T-cell (primary cell): ENCODE data around the gene EHBP1L1. TPM values are rescaled to one million over a fixed set of nuclear protein-coding genes. Genes with fewer than 3 reads are reported as not detected.
"Not testable (repeated sequence)": the region's sequence is repeated elsewhere in the genome, so short reads cannot be mapped to it uniquely, and the experiment has no call there.

Source experiments
- ATAC-seq, 4 experiments: fragments of 200-7000 bp in 3 of 4; fragments of 150-1000 bp in 1 of 4; cut with Tn5 transposase; replicated peaks in 1 of 4; 1 replicate in 3 of 4; 2 replicates in 1 of 4; pipeline ENCODE4 v1.10.0; 2021; ENCODE audit warnings: moderate library complexity in 3 of 4, mild to moderate bottlenecking in 2 of 4, moderate number of reproducible peaks in 1 of 4
- CTCF ChIA-PET, 2 donors: fragments of 300-600 bp; sonication (Branson Sonifier 250); formaldehyde crosslinking; loops; one replicate each; lab custom pipeline; 2022; ENCODE audit warnings: antibody characterized with exemption in 2 of 2; lab: Charles Lee
- POLR2A ChIA-PET, 2 donors: fragments of 300-600 bp; sonication (Branson Sonifier 250); formaldehyde crosslinking; loops; one replicate each; lab custom pipeline; 2022; ENCODE audit warnings: antibody characterized with exemption in 2 of 2; lab: Charles Lee
- DNase-seq, 35 experiments: peaks; one replicate each; pipeline versions ENCODE4 v3.0.0 to v3.0.0-alpha.2; 2013 to 2023
- H3K27ac ChIP-seq: one replicate; pipeline ENCODE4 v1.5.1; 2013; ENCODE audit warnings: low read length
- H3K27me3 ChIP-seq, 2 experiments: replicated peaks in 1 of 2; 1 replicate in 1 of 2; 2 replicates in 1 of 2; pipeline versions ENCODE4 v1.6.1 to v1.7.0; 2013; ENCODE audit warnings: low read length in 1 of 2, mixed read lengths in 1 of 2; ENCODE audit not compliant: control insufficient read depth in 2 of 2, insufficient read depth in 2 of 2; ENCODE audit errors: extremely low read depth in 1 of 2
- H3K36me3 ChIP-seq, 2 donors: 1 replicate in 1 of 2; 2 replicates in 1 of 2; pipeline versions ENCODE4 v1.6.1 to v1.7.0; 2013; ENCODE audit warnings: low read length in 1 of 2; ENCODE audit not compliant: control insufficient read depth in 2 of 2, insufficient read depth in 1 of 2; ENCODE audit errors: extremely low read depth in 1 of 2
- H3K4me1 ChIP-seq, 2 experiments: 1 replicate in 1 of 2; 2 replicates in 1 of 2; pipeline versions ENCODE4 v1.6.1 to v1.7.0; 2013; ENCODE audit warnings: low read length in 2 of 2, mixed read lengths in 1 of 2; ENCODE audit not compliant: insufficient read depth in 2 of 2, control insufficient read depth in 1 of 2; ENCODE audit errors: extremely low read depth in 1 of 2
- H3K4me3 ChIP-seq, 2 donors: 1 replicate in 1 of 2; 2 replicates in 1 of 2; pipeline versions ENCODE4 v1.5.1 to v1.7.0; 2013; ENCODE audit warnings: mild to moderate bottlenecking in 2 of 2, low read length in 1 of 2, moderate library complexity in 1 of 2; ENCODE audit not compliant: control insufficient read depth in 1 of 2; ENCODE audit errors: extremely low read depth in 1 of 2
- H3K9me3 ChIP-seq: 2 replicates; pipeline ENCODE4 v1.7.0; 2013
- H3K27ac Mint-ChIP-seq, 2 donors: one replicate each; pipeline ENCODE4 v1.8.0; 2020 to 2021; ENCODE audit warnings: mild to moderate bottlenecking in 2 of 2, mixed read lengths in 2 of 2
- H3K27me3 Mint-ChIP-seq, 2 donors: one replicate each; pipeline ENCODE4 v1.8.0; 2021 to 2022; ENCODE audit warnings: mixed read lengths in 2 of 2
- H3K36me3 Mint-ChIP-seq: one replicate; pipeline ENCODE4 v1.8.0; 2021; ENCODE audit warnings: mixed read lengths
- H3K4me1 Mint-ChIP-seq, 3 donors: one replicate each; pipeline ENCODE4 v1.8.0; 2020 to 2022; ENCODE audit warnings: mixed read lengths in 3 of 3, mild to moderate bottlenecking in 1 of 3
- H3K4me3 Mint-ChIP-seq, 3 donors: one replicate each; pipeline ENCODE4 v1.8.0; 2020 to 2022; ENCODE audit warnings: mild to moderate bottlenecking in 3 of 3, mixed read lengths in 3 of 3, moderate library complexity in 3 of 3
- H3K9me3 Mint-ChIP-seq, 3 donors: one replicate each; pipeline ENCODE4 v1.8.0; 2020 to 2022; ENCODE audit warnings: mixed read lengths in 3 of 3
- WGBS: methylation state at CpG from one replicate; pipeline ENCODE4 v1.1.5; 2013; ENCODE audit warnings: missing lambda C conversion rate; ENCODE audit not compliant: insufficient coverage; 5-methylcytosine and 5-hydroxymethylcytosine counted together
- total RNA-seq, 35 experiments: library from RNA in 6 of 35; stranded (reverse) in 6 of 35; fragments of 120-200 nt in 1 of 35; gene quantifications; one replicate each; pipeline versions ENCODE4 v1.2.1 to v1.2.4 and lab custom pipeline; 2013 to 2026

The EHBP1L1 gene
- total RNA-seq, 5 donors from 2014 or later (not counting 1 experiment from before 2014, with no cell fraction given) = 115 to 170 (median 150) TPM

DNA sequence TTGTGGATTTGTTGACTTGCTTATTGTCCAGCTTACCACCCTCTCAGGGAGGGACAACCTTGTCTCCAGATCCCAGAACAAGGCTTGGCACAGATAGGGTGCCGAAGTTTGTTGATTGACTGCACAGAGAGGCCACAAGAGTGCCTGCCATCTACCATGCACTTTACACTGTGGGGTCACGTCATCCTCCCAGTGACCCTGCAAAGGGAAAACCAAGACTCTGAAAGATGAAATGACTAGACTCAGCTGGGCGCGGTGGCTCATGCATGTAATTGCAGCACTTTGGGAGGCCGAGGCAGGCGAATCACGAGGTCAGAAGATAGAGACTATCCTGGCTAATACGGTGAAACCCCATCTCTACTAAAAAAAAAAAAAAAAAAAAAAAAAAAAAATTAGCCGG, 13.1 kb upstream of the EHBP1L1 start:
- POLR2A ChIA-PET = interaction anchor here in 1 of 2 donors (0.6 kb wide), 2 partner anchors 161 to 627 kb away, joined by 3 to 11 read pairs; no protein-coding TSS in a partner anchor
- H3K4me3 Mint-ChIP-seq = no peak overlapping the region
- H3K27me3 ChIP-seq = no peaks in the 10 kb centered on the region
- no peaks in the 10 kb centered on the region for H3K9me3 ChIP-seq
- peaks cover 58 to 64% (median 60%) of the 10 kb centered on the region in 3 donors for H3K4me1 Mint-ChIP-seq
- ATAC-seq = no peak
- CTCF ChIA-PET = no interaction called here
- no peak for DNase-seq
- H3K36me3 Mint-ChIP-seq = no peaks in the 10 kb centered on the region
- peaks cover 23 to 73% of the 10 kb centered on the region in 2 experiments for H3K4me1 ChIP-seq
- H3K27ac Mint-ChIP-seq = peak overlapping the region in 1 of 2 donors; percentile 57
- H3K4me3 ChIP-seq = no peak overlapping the region
- peaks cover 0 to 6% of the 10 kb centered on the region in 2 donors for H3K36me3 ChIP-seq
- H3K9me3 Mint-ChIP-seq = no peaks in the 10 kb centered on the region
- no peak overlapping the region for H3K27ac ChIP-seq
- WGBS = 92% methylated on average over 2 of the region's 9 CpGs
- H3K27me3 Mint-ChIP-seq = no peaks in the 10 kb centered on the region

GRCh38 chr11:65563601-65564000, 12.3 kb upstream of the EHBP1L1 start:
- WGBS = 97% methylated on average over 3 of the region's 4 CpGs
- no peak for DNase-seq
- H3K9me3 Mint-ChIP-seq = no peaks in the 10 kb centered on the region
- H3K27me3 ChIP-seq = no peaks in the 10 kb centered on the region
- H3K36me3 Mint-ChIP-seq = peaks cover 4% of the 10 kb centered on the region
- peak overlapping the region; percentile 98 to 99 for H3K27ac Mint-ChIP-seq
- H3K9me3 ChIP-seq = no peaks in the 10 kb centered on the region
- CTCF ChIA-PET = interaction anchor here in 1 of 2 donors (1.5 kb wide), 1 partner anchor 18 kb away, joined by 3 read pairs; no protein-coding TSS in a partner anchor
- H3K27me3 Mint-ChIP-seq = no peaks in the 10 kb centered on the region
- H3K4me1 Mint-ChIP-seq = peaks cover 66 to 72% (median 67%) of the 10 kb centered on the region in 3 donors
- no peak for ATAC-seq
- peak overlapping the region in 1 of 3 donors; percentile 98 for H3K4me3 Mint-ChIP-seq
- H3K36me3 ChIP-seq = peaks cover 0 to 11% of the 10 kb centered on the region in 2 donors
- POLR2A ChIA-PET = interaction anchor here in 1 of 2 donors (0.6 kb wide), 1 partner anchor 626 kb away, joined by 11 read pairs; no protein-coding TSS in a partner anchor
- H3K4me3 ChIP-seq = no peak overlapping the region
- H3K27ac ChIP-seq = no peak overlapping the region
- peaks cover 21 to 79% of the 10 kb centered on the region in 2 experiments for H3K4me1 ChIP-seq

- Mint-ChIP-seq H3K27ac (peak overlapping the region; percentile 98 to 99), H3K4me1 (peaks cover 65 to 70% (median 70%) of the 10 kb centered on the region in 3 donors), H3K4me3 (peak overlapping the region; percentile 65 to 98 (median 73))
- WGBS = 9% methylated on average over 4 of the region's 12 CpGs
- not testable (repeated sequence) for H3K27me3 ChIP-seq, H3K9me3 Mint-ChIP-seq, H3K36me3 Mint-ChIP-seq, H3K9me3 ChIP-seq, H3K27me3 Mint-ChIP-seq
- POLR2A ChIA-PET = interaction anchor here (0.6 to 1.7 kb wide), 4 partner anchors 8 to 66 kb away, joined by 3 to 10 read pairs (median 5); partner anchors contain the start of gene MALAT1 (in 1 of the 2)
- ATAC-seq (peak in 3 of 4 experiments; percentile 16 to 22 (median 20)), DNase-seq (peak in 1 of 35 experiments; percentile 50)
- CTCF ChIA-PET = interaction anchor here (0.7 to 2.1 kb wide), 6 partner anchors 18 to 50 kb away, joined by 3 to 17 read pairs (median 4); no protein-coding TSS in a partner anchor
- Histone ChIP-seq H3K36me3 (peaks cover 0 to 13% of the 10 kb centered on the region in 2 donors), H3K4me1 (peaks cover 23 to 78% of the 10 kb centered on the region in 2 experiments), H3K27ac (peak overlapping the region; percentile 90), H3K4me3 (peak overlapping the region in 1 of 2 donors; percentile 24)
These were observed 10.8 kb upstream of the EHBP1L1 start for GRCh38 chr11:65564879-65565559.

DNA sequence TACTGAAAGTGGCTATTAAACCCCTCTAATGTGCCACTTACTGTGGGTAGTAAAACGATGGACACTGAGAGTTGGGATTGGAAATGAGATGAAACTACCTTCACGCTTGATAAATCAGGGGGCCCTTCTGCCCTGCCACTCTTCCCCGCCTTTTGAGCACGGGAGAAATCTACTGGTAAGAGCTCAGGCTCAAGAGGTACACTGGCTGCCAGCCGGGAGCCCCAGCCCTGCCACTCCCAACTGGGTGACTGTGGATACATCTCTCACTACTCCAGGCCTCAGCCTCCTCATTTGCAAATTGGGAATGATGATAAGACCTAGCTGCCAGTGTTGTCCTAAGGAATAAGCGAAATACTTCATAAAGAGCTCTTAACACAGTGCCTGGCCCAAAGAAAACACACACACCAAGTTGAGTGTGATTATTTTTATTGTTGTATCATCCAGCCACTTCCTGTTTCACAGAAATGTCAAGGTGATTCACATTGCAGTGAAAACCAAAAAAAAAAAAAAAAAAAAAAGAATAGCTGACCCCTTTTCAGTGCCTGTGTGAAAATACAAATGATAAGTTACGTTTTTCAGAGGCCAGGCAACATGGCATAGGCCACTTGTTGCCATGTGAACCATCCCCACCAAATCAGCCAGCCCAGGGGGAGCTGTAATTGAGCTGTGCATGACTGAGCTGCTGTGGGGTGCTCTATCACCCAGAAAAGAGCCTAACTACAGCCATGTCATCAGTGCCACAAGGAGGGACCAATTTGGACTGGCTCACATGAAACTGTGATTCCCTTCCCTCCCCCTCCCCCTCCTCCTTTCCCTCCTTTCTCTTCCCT, 10.0 kb upstream of the EHBP1L1 start:
- no peak for ATAC-seq
- CTCF ChIA-PET = interaction anchor here (0.7 to 2.1 kb wide), 13 partner anchors 9 to 642 kb away, joined by 3 to 17 read pairs (median 5); partner anchors contain the start of gene EHBP1L1 (in 1 of the 2)
- 50% methylated on average over 3 of the region's 7 CpGs for whole genome bisulfite sequencing
- H3K4me1 Mint-ChIP-seq = peaks cover 65 to 68% (median 65%) of the 10 kb centered on the region in 3 donors
- H3K4me3 Mint-ChIP-seq = peak overlapping the region; percentile 65 to 98 (median 73)
- H3K36me3 Mint-ChIP-seq = peaks cover 9% of the 10 kb centered on the region
- peak overlapping the region; percentile 24 to 39 for H3K4me3 ChIP-seq
- no peaks in the 10 kb centered on the region for H3K9me3 ChIP-seq
- H3K27ac ChIP-seq = peak overlapping the region; percentile 90
- no peaks in the 10 kb centered on the region for H3K27me3 Mint-ChIP-seq
- no peaks in the 10 kb centered on the region for H3K27me3 ChIP-seq
- H3K4me1 ChIP-seq = peaks cover 23 to 75% of the 10 kb centered on the region in 2 experiments
- H3K9me3 Mint-ChIP-seq = no peaks in the 10 kb centered on the region
- peaks cover 0 to 13% of the 10 kb centered on the region in 2 donors for H3K36me3 ChIP-seq
- POLR2A ChIA-PET = interaction anchor here (0.5 to 1.7 kb wide), 11 partner anchors 10 to 1055 kb away, joined by 3 to 10 read pairs (median 3); partner anchors contain the start of genes EHBP1L1 (in 1 of the 2) and MALAT1 (in 1 of the 2)
- H3K27ac Mint-ChIP-seq = peak overlapping the region; percentile 98 to 99
- DNase-seq = peak in 23 of 35 experiments; percentile 43 to 72 (median 53)

DNA sequence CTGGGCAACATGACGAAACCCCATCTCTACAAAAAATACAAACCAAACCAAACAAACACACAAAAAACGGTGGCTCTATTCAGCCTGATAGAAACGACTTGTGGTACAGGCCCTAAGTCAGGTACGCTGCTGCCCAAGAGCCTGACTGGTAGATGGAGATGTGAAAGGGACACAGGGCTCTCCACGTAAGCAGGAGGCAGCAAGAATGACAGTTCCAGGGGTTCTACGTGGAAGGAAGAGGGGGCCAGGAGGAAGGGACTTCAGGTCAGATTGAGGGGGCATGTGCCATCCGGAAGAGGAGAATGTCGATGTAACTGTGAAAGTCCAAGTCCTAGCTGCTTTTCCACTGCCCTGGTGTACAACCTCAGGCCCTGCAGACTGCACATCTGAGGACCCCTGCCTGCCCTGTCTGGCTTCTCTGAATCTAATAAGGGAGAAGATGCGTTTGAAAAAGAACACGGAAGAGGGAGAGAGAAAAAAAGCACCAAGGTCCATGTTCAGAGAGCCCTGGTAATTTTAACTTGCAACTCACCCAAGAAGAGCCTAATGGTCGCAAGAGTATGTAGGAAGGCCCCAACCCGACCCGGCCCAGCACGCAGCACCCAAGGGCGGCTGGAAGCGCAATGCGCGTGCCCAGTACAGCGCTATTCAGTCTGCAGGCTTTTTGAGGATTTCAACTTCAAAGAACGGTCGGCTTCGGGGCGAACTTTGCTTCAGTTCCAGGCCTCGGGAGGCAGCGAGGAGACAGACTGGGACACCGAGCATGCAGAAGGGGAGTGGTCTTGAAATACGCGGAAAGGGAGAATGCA, 6.5 kb upstream of the EHBP1L1 start:
- Mint-ChIP-seq H3K27ac (peak overlapping the region; percentile 98), H3K36me3 (peaks cover 9% of the 10 kb centered on the region), H3K27me3 (no peaks in the 10 kb centered on the region), H3K4me1 (peaks cover 72 to 86% (median 78%) of the 10 kb centered on the region in 3 donors), H3K4me3 (peak overlapping the region; percentile 98 to 99 (median 98)), H3K9me3 (no peaks in the 10 kb centered on the region)
- Histone ChIP-seq H3K27ac (peak overlapping the region; percentile 100), H3K4me3 (peak overlapping the region; percentile 76 to 83), H3K9me3 (no peaks in the 10 kb centered on the region), H3K27me3 (no peaks in the 10 kb centered on the region), H3K36me3 (peaks cover 0 to 17% of the 10 kb centered on the region in 2 donors), H3K4me1 (peaks cover 39 to 87% of the 10 kb centered on the region in 2 experiments)
- peak; percentile 30 to 38 (median 34) for ATAC-seq
- WGBS = 3% methylated on average over 23 of the region's 28 CpGs
- ChIA-PET POLR2A (interaction anchor here (0.6 to 1.2 kb wide), 3 partner anchors 70 to 741 kb away, joined by 3 to 6 read pairs (median 4); partner anchors contain the start of gene MALAT1 (in 1 of the 2)), CTCF (interaction anchor here in 1 of 2 donors (0.7 to 2.3 kb wide), 4 partner anchors 10 to 269 kb away, joined by 3 to 12 read pairs (median 6); no protein-coding TSS in a partner anchor)
- DNase-seq = peak in 10 of 35 experiments; percentile 46 to 75 (median 71)
